ENCODE results near the gene CCDC85C. TPM values are rescaled to one million over a fixed set of nuclear protein-coding genes. Genes with fewer than 3 reads are reported as not detected.

CCDC85C gene
- total RNA-seq, 1 experiment from 2014 or later = 33.2 TPM

GRCh38 chr14:99532310-99532709 is 71.7 kb downstream of the CCDC85C start:
- H3K79me1 ChIP-seq (ENCODE audit: insufficient read depth, low read depth, low read length, poor library complexity, severe bottlenecking) = no peaks in the 10 kb centered on the region
- no peak overlapping the region for H3K9ac ChIP-seq (ENCODE audit: extremely low read depth, insufficient read length, low read length)
- no peak overlapping the region for H2BK15ac ChIP-seq (ENCODE audit: low read depth, low read length)
- H3K18ac ChIP-seq (ENCODE audit: insufficient read length, low read depth, low read length) = no peak overlapping the region
- no peak overlapping the region for H2BK12ac ChIP-seq (ENCODE audit: insufficient read length, low read depth, low read length)
- no peak overlapping the region for H3K4me2 ChIP-seq (ENCODE audit: insufficient read depth, insufficient read length, low read length)
- H4K91ac ChIP-seq (ENCODE audit: insufficient read length, low read depth, low read length) = no peak overlapping the region
- Mint-ChIP-seq H3K9me3 (no peaks in the 10 kb centered on the region), H3K27ac (no peak overlapping the region), H3K4me3 (no peak overlapping the region), H3K36me3 (ENCODE audit: insufficient read depth in 1 of 3, low read depth in 3 of 3) (no peaks in the 10 kb centered on the region), H3K4me1 (peaks cover 38 to 52% of the 10 kb centered on the region in 2 experiments), H3K27me3 (ENCODE audit: low read depth) (peaks cover 2% of the 10 kb centered on the region; the same call in 1 of the 2 replicates)
- H3K27me3 ChIP-seq (ENCODE audit: insufficient read depth, low read length) = no peaks in the 10 kb centered on the region
- H2BK20ac ChIP-seq (ENCODE audit: low read depth, low read length, poor library complexity, severe bottlenecking) = no peak overlapping the region
- H4K20me1 ChIP-seq (ENCODE audit: control insufficient read depth, insufficient read depth, insufficient read length) = no peaks in the 10 kb centered on the region
- WGBS (ENCODE audit: extremely low coverage, insufficient read length, low lambda C conversion rate) = no CpG with 5 or more reads among the region's 5 CpGs
- no peak overlapping the region for H2BK120ac ChIP-seq (ENCODE audit: low read depth, low read length, poor library complexity, severe bottlenecking)
- DNase-seq = no peak
- no peaks in the 10 kb centered on the region for H3K9me3 ChIP-seq (ENCODE audit: control insufficient read depth, low read depth, low read length)
- H3T11ph ChIP-seq (ENCODE audit: low read length) = no peak overlapping the region
- H3K56ac ChIP-seq (ENCODE audit: insufficient read length, low read depth, low read length) = no peak overlapping the region
- H3K27ac ChIP-seq (ENCODE audit: insufficient read length, low read depth, low read length) = no peak overlapping the region
- H3K23ac ChIP-seq (ENCODE audit: insufficient read length, low read depth, low read length) = no peak overlapping the region
- no peak overlapping the region for H4K5ac ChIP-seq (ENCODE audit: insufficient read length, low read depth, low read length)
- H3K4me1 ChIP-seq (ENCODE audit: insufficient read depth, low read length) = peaks cover 2% of the 10 kb centered on the region; the same call in 1 of the 2 replicates
- H4K8ac ChIP-seq (replicated peaks; ENCODE audit: insufficient read length, low read depth, low read length) = no peak overlapping the region
- no peak overlapping the region for H2AFZ ChIP-seq (ENCODE audit: low read length)
- no peak overlapping the region for H2BK5ac ChIP-seq (ENCODE audit: insufficient read length, low read length)
- TF ChIP-seq CTCF (conservative IDR thresholded peaks at IDR 0.05) = no peak
- H3K23me2 ChIP-seq (ENCODE audit: insufficient read length, low read depth, low read length, poor library complexity, severe bottlenecking) = no peaks in the 10 kb centered on the region
- no peak overlapping the region for H2AK5ac ChIP-seq (ENCODE audit: insufficient read length, low read length)
- no peak overlapping the region for H3K4ac ChIP-seq (ENCODE audit: low read depth, low read length)
- H3K79me2 ChIP-seq (ENCODE audit: insufficient read depth, low read length) = no peaks in the 10 kb centered on the region; the same call in 1 of the 2 replicates
- no peak overlapping the region for H3K14ac ChIP-seq (ENCODE audit: insufficient read depth, low read length)
